ENCODE results near the gene SLIT2.

The SLIT2 gene

DNA sequence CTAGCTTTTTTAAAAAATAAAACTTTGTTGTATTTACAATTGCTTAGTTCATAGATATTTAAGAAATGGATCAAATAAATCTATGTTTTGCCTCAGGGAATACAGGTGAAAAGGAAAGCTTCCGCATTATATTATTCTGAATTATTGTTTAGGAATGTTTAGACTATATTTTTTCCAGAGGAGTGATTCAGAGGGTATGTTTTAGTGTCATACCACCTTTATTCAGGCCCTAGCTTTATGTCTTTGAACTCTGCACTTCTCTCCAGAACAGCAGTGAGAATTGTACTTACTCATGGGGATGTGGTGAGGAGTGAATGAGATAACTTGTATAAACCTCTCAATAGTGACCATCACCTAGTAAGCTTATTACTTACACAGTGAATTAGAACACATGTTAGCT, 14.0 kb downstream of the SLIT2 start:
- no peak for DNase-seq
- no peak for ATAC-seq

DNA sequence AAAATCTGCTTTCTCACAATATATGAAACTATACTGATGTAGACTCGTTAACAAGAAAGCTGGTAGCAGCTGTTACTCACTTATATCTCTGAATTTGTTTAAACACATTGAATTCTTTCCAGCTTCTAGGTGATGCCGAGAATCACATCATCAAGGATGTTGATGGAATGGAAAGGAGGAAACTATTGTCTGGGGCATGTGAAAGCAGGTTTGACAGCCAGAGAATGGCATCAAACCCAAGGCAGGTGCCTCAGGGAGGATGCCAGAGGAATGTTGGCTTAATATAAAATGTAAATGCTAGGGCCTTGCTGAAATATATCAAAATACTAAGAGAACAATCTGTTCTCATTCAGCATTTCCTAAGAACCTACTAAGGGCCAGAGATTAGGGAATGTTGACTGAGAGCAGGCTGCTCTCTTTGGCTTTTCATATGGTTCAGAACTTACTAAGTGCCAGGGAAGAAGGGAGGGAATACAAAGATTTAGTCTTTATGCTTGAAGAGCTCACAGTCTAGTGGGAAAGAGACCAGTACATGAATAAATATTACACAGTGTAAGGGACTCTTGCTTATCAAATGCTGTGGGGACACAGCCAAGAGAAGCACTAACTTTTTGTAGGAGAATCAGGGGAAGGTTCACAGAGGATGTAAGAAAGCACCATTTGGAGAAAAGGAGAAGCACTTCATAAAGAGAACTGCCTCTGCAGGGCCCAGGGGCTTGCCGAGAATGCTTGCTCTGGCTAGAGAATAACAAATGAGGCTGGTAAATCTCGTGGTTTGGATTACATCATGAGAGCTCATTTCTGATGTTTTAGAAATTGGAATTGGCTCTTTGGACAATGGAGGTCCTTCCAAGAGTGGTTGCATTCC, 14.7 kb downstream of the SLIT2 start:
- DNase-seq: no peak
- ATAC-seq: no peak

DNA sequence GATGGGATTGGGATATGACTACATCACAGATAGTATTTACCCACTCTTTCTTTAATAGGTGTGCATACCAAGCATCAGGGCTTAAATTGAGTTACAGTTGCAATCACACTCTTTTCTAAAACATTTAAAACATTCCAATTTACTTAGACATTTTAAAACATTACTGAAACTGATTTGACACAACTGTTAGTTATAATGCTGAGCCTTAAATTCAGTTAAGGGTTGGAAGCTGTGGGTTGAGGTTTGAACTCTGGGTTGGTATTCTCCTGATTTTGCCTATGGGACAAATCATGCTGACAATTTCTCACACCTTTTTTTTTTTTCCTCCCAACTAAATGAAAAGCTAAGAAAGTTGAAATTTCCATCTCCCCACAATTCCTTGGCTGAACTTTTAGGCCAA, 16.3 kb downstream of the SLIT2 start:
- no peak for ATAC-seq
- no peak for DNase-seq

DNA sequence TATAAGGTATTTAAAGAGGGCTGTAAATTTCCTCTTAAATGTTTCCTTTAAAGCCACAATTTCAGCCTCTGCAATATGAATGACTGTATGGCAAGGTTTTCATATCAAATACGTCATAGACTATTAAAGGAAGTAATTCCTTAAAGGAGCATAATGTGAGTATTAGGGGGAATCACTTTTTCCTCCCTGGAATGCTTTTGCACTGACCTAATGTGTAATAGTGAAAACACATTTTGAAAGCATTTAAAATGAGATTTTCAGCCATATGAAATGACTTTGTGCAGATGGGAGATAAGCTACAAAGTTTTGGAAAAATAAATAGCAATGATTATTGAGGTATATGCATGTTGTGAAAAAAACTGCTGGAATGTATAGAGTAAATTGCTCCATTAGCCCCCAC, 17.6 kb downstream of the SLIT2 start:
- ATAC-seq: no peak
- no peak for DNase-seq

DNA sequence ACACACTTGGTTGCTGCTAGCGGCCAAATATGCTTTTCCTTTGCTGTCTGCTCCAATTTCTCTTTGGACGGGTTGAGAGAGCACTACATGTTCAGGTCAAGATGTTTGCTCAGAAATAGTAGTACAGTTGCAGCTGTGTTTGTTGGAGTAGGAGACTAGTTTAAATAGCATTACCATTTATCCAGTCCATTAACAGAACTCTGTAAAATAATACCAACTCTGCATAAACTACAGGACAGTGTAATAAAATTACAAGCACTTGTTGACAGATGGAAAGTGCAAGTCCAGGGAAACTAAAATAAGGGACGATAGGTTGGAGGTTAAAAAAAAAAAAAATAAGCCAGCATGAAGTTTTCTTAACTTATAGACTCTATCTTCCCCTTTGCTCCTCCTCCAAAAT, 20.2 kb downstream of the SLIT2 start:
- no peak for DNase-seq
- ATAC-seq: no peak

DNA sequence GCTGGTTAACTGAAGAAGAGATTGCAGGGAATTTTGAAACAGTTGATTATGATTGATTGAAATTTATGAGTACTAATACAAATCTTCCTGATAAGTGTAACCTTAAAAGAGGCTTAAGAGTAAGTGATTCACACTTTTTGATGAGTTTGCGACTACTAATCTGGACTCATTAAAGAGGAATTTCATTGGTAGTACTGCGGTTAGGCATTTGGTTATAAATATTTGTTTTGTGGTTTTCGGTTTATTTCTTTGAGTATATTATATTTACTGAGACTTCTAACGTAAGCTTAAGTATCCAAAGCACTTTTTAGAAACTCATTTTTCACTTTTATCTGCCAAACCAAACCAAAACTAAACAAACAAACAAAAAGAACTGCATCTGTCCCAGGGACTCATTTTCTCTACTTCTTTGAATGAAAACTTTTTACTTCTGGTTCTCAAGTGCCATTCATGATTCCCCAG, 20.7 kb downstream of the SLIT2 start:
- ATAC-seq (no peak), DNase-seq (no peak)

DNA sequence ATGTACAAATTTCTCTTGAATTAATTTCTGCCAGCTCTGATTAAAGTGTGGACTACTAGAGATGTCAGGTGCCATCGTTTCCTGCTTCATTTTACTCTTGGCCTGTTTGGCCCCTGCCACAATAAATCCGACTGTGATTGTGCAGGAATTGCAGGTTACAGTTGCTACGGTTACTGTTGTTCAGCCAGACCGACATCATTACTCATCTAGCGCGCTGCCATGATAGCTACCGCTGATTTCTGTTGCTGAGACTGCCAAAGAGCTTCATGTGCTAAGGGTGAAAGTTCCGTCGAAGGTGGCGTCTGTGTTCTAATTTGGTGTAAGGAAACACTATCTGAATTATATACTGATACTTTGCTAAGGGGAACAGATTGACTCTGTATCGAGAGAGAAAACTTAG, 22.1 kb downstream of the SLIT2 start:
- no peak for DNase-seq
- no peak for ATAC-seq

DNA sequence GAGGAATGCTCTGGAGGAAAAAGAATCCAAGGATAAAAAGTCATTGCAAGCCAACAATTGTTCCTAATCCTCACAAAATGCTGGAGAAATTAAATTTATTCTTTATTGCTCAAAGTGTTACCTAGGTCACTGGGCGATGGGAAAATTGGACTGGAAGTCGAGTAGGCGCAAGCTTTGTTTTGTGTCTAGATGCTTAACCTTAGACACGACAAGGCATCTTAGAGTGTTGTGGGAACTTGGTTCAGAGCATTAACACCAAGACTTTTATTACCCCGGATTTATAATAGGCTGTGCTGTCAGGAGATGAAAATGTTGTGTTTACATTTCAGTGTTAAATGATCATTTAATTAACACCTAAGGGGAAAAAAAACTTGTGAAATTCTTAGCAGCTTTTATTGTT, 25.1 kb downstream of the SLIT2 start:
- ATAC-seq (no peak), DNase-seq (no peak)

DNA sequence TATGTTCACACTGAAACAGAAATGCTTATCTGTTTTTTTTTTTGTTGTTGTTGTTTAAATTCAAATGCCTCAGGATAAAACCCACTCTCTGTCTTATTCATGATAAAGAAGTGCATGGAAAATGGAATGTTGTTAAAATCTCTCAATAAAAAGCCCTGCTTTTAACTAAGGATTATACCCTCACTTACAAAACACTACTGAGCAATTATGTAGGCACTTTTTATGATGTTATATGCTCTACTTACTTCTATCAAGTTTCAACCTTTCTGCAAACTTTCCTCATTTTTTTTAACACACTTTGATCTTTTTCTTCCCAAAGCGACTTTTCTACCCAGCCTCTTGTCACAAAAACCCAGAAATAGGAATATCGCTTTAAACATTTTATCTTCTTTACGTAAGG, 26.5 kb downstream of the SLIT2 start:
- DNase-seq: no peak
- no peak for ATAC-seq

DNA sequence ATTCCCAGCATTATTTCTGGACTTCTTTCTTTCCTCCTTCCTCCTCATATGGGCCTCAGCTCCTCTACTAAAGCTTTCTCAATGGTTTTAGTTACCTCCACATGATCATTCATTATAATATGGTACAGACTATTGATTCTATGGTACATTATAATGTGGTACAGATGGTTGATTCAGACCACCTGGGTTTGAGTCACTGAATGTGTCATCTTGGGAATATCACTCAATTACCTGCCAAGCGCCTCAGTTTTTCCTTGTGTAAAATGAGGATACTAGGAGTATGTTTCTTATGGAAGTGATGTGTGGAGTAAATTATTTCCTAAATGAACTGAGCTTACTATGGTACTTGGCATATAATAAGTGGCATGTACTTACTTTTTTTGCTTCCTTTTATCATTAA, 27.7 kb downstream of the SLIT2 start:
- ATAC-seq: no peak

DNA sequence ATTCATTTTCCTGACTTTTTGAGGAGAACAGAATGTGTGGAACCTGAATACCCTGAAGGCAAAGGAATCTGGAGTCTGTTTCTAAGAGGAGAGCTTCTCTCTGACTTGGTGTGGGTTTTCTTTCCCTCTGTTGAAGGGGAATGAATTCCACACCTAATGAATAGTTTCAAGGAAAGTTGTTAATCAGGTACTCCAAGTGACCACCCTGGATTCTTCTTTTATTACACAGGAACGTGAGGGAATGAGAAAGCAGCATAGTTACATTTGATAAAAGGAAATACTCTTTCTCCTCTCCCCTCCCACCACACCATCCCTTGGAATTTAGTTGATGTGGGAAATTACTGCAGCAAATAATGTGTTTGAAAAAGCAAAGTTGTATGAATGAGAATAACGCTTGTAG, 29.7 kb downstream of the SLIT2 start:
- DNase-seq (no peak), ATAC-seq (no peak)

More for the DNA sequence above, 27.7 kb downstream of the SLIT2 start:
- no peak for DNase-seq

DNA sequence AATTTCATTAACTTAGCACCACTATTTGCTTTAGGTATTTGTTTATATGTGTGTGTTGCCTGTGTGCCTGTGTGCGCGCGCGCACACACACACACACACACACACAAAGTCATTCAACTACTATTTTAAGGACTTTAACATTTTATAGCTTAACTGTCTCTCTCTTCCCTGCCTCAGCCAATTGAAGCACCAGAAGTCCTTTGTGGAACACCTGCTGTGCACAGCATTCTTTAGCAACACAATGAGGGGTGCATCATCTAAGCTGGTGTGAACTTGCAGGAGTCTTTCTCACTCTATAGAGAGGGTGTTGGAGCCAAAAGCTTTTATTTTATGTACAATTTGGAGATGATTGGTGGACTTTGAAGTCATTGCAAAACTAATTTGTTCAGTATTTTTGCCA, 31.3 kb downstream of the SLIT2 start:
- DNase-seq: no peak
- no peak for ATAC-seq

DNA sequence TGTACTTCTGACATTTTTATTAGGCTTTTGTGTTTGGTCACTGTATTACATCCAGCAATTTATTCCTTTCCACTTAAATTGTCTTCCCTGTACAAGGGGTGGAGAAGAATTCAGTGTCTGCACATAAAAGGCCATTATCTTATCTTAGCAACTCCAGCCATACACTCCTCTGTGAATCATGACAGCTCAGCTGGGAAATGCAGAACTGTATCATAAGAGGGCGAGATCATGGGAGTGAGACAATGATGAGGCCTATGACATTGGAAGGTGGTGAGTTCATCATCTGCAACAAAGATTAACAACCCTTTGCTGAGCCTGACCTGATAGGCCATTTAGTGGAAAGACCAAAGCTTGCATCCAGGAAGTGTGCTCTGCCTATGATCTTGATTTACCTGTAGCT, 33.3 kb downstream of the SLIT2 start:
- DNase-seq (no peak), ATAC-seq (no peak)

DNA sequence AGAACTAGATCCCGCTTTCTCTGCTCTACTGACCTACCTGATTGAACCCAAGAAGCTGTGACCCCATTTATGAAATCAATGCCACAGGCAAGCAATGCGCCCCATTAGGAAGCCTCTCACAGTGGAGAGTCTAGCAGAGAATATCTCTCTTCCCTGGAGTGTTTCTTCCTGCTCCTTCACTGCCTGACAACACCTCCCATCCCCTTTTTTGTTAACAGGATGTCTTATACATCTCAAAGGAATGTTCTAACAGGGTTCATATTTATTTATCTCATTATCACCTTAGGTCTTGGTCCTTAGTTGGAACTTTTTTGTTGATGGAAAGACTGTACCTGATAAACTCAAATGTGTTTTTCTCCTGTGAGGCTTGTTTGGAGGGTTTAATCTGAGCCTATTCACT, 35.5 kb downstream of the SLIT2 start:
- DNase-seq (no peak), ATAC-seq (no peak)

DNA sequence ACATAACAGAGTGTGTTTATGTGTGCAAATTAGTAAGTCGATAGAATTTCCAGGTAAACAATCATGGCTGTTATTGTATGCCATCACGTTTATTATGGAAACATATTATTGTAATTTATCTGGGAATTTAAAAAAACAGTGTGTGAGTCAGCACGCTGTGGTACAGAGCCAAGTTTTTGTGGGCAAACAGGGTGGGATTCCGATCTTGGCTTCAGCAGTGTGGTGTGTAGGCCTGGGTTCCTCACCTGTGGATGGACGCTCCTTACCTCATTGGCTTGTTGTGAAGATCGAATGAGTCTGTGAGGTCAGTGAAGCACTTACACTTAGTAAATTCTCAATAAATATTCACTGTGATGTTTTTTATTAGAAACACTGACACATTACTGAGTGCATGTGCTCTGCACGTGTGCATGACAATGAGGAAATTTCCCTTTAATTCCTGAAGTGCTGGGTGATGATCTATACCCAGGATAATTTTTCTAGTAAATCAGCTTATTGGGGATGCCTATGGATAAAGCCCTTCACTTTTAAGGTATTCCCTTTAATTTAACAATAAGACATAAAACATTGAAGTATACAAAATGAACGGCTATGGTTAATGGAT, 36.4 kb downstream of the SLIT2 start:
- ATAC-seq: no peak
- no peak for DNase-seq

DNA sequence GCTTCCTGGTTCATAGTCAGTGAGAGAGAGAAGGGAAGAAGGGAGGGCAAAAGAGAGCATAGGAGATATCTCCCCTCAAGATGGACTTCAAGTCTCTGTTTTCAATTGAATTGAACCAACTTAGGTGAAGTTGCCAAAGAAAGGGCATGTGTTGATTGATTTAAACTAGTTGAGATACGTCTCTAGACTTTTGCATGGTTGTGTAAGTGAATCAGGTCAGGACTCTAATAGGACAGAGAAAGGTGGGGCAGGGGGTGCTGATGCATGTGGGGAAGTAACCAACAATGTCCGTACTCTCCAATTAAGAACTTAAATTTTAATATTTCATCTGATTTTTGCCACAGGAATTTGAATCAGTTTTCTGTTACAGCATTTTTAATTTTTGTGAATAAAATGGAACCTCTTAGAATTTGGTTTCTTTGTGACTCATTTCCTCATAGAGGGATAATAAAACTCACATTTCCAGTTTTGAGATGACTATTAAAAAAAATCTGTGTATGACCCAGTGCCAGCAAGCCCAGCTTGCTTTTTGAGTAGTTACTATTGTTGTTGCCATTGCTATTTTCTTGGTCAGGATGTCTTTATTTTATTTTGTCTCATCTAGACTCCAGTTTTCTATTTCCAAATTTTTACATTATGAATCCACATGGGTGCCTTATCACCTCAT, 37.3 kb downstream of the SLIT2 start:
- DNase-seq (no peak), ATAC-seq (no peak)

DNA sequence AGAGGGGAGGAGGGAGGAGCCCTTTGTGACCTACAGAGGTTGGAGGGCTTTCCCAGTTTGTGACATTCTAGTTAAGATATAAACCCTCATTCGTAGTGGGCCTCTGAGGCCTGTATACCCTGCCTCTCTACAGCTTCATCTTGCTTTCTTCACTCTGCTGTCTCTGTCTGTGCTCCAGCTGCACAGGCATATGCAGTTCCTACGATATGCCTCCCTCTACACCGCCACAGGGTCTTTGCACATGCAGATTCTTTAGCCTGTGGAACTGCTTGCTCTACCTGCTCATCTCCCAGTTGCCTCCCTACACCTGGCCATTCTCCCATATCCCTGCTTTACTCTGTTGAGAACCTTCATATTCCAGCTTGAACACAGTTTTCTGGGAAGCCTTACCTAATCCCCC, 38.1 kb downstream of the SLIT2 start:
- no peak for ATAC-seq

DNA sequence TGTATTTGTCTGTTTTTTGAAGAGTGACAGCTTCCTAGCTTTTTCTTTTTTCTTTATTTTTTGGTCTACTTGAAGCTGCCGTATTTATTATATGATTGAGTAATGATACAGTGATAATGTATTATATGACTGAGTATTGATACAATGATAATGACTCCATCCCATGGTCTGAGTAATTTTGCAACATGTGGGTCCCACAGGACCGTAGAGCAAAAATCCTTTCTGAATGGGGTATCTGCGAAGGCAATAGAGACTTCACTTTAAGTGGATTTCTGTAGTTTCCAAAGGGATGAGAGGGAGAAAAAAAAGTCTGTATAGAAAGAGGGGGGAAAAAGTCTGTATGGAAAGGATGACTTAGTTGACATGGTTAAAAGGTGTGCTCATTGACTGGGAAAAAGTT, 41.0 kb downstream of the SLIT2 start:
- no peak for ATAC-seq
- DNase-seq: no peak

More for the DNA sequence above, 38.1 kb downstream of the SLIT2 start:
- DNase-seq: no peak

DNA sequence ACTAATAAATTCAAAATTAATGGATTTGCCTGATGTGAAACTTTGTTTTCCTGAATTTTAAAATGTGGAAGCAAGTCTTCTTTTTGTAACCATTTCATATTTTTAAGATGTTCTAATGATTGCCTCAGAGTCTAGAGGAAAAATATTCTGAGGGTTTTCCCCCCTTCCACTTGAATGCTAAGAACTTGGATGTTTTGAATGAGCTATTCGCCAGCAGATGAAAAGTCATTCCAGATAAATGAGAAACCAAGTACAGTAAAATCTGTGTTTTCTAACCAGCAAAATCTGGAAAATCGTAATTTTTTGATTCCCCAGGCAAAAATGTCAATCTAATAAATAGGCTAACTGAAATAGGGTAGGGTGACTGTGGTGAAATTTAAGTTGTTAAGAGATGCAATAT, 45.6 kb downstream of the SLIT2 start:
- ATAC-seq (no peak), DNase-seq (no peak)

DNA sequence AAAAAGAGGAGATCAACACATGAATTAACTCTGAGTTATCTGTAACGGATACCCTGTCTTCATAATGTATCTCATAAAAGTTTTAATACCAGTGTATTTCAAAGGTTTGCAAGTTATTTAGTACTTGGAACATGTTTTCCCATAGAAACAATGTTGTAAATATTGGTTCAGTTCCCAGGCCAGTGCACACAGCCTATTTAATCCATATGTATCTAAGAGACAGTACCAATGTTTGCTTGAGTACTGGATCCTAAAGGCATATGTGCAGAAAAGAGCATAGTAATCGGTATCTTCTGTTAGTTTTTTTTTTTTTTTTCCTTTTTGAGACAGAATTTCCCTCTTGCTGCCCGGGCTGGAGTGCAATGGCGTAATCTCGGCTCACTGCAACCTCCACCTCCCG, 46.1 kb downstream of the SLIT2 start:
- no peak for ATAC-seq
- DNase-seq: no peak

DNA sequence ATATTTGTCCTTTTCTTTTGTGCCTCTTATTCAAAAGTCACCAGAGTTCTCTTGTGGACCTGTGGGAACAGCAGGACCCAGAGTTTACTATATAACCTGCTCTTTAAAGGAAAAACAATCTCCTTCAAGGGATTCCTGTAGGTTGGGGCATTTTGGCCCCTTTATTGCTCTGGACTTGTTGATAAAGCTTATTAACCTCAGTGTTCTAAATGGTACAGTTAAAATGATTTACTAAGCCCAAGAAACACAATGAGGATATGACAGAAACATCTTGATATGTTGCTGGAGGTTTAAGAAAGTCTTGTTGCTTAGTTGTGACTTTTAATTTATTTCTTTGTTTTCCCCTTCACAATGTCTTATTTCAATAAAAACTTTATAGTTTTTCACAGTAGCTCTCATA, 46.8 kb downstream of the SLIT2 start:
- DNase-seq: no peak
- no peak for ATAC-seq

DNA sequence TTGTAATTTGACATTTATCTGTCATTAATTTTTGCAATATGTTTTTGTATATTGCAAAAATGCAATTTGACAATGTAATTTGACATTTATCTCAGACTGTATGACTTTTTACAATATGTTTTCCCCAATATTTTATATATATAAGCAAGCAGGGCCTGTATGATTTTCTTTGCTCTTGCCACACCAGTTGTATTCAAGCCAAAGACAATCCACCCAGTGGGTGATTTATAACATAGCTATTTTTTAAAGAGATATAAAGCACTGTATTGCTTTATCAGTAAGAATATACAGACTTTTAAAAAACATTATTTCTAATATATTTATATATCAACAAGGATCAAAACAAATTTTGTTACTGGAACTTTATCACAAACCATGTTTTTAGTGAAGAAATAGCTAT, 47.3 kb downstream of the SLIT2 start:
- ATAC-seq: no peak
- no peak for DNase-seq

DNA sequence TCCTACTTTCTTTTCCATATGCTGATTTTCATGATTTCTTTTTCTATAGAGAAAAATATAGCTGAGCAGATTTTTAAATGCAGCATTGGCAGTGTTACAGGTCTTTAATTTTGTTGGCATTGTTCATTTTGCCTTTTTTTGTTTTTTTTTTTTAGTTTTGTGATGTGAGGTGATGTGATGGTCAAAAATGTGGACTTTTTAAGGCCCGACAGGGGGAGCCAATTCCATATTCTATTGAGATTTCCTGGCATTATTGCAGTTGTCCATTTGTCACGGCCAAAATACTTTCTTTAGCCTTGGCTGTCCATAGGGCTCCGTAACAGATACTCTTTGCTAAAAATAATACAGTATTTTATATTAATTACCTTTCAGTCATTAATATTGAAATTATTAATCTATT, 47.8 kb downstream of the SLIT2 start:
- ATAC-seq: no peak
- DNase-seq: no peak

DNA sequence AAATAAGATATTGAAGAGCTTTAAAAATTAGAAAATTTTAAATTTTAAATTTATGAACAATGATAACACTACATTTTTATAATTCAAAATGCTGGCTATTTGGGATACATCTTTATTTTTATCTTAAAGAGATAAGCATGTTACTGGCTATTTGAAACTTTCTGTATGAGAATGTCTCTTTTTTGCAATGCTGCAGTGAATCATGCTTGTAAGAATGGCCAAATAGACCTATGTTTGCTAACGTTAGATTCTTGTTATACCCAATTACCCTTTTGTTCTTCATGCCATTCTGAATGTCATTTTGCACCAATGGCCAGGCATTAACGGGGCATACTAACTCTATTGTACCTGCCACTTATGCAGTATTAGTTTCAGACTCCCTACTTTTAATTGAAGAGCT, 49.5 kb downstream of the SLIT2 start:
- no peak for DNase-seq
- ATAC-seq: no peak

Data from stimulated activated naive CD8-positive, alpha-beta T cell treated with anti-CD3 and anti-CD28 coated beads, Interleukin-15, Interleukin-2, amounts not matched to agents 100 U/mL and 50 U/mL, for 24 hours (primary cell).